ENCODE results near the gene CNOT4. TPM values are rescaled to one million over a fixed set of nuclear protein-coding genes. Genes with fewer than 3 reads are reported as not detected.
"Not testable (repeated sequence)": the region's sequence is repeated elsewhere in the genome, so short reads cannot be mapped to it uniquely, and the experiment has no call there.

The CNOT4 gene
- total RNA-seq, 4 donors from 2014 or later = 25.6 to 36.8 (median 29.3) TPM

GRCh38 chr7:135448753-135449152, 61.1 kb downstream of the CNOT4 start:
- WGBS, 2 donors = 87 to 89% methylated on average over 1 of the region's 1 CpG
- Histone ChIP-seq H3K36me3 (no peaks in the 10 kb centered on the region), H3K27ac (no peak overlapping the region), H3K4me3 (replicated peaks in 1 of 3) (no peak overlapping the region), H3K9me3 (no peaks in the 10 kb centered on the region), H3K4me1 (peaks cover 11 to 13% of the 10 kb centered on the region in 2 donors), H3K27me3 (no peaks in the 10 kb centered on the region)
- DNase-seq = no peak
- no peak for TF ChIP-seq POLR2A (IDR thresholded peaks at IDR 0.05)
- TF ChIP-seq CTCF (IDR thresholded peaks at IDR 0.05) = no peak
- intact Hi-C loops (cut with DNase I) = no loop called here

DNA sequence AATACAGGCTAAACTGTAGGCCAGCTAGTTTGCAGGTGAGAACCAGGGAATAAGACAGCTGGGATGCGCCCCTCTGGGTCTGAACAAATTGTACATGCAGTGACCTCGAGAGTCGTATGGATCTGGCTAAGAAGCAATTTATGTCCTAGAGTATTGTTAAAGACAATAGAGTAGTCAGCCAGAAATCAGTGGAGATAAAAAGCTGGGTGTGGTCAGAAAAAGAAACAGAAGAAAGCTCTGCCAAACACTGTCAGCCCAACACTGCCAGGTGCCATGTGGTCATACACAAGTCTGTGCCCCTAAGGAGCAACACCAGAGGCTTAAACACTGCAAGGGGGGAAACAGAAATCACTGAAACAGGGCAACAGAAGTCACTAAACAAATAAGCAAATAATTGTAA, 62.2 kb downstream of the CNOT4 start:
- no peaks in the 10 kb centered on the region for H3K9me3 ChIP-seq
- no peak overlapping the region for H3K4me3 ChIP-seq (replicated peaks in 1 of 3)
- no peak for TF ChIP-seq POLR2A (IDR thresholded peaks at IDR 0.05)
- no peak for TF ChIP-seq CTCF (IDR thresholded peaks at IDR 0.05)
- intact Hi-C loops (cut with DNase I) = no loop called here
- no peak for DNase-seq
- WGBS, 2 donors = 65 to 75% methylated on average over 3 of the region's 3 CpGs
- no peaks in the 10 kb centered on the region for H3K27me3 ChIP-seq
- peak overlapping the region in 1 of 3 donors; percentile 32 for H3K27ac ChIP-seq
- no peaks in the 10 kb centered on the region for H3K36me3 ChIP-seq
- H3K4me1 ChIP-seq = peaks cover 11 to 13% of the 10 kb centered on the region in 2 donors

DNA sequence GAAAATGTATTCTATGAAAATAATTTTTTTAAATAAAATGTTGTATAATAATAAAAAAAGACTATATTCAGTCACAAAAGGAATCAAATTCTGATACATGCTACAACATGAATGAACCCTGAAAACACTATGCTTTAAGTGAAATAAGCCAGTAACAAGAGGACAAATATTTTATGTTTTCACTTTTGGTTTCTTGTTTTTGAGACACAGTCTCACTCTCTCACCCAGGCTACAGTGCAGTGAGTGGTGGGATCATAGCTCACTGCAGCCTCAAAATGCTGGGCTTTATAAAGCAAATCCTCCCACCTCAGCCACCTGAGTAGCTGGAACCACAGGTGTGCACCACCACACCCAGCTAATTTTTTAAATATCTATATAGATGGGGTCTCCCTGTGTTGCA, 64.2 kb downstream of the CNOT4 start:
- Histone ChIP-seq H3K4me1 (peaks cover 11 to 13% of the 10 kb centered on the region in 2 donors), H3K36me3 (no peaks in the 10 kb centered on the region), H3K9me3 (no peaks in the 10 kb centered on the region), H3K27me3 (no peaks in the 10 kb centered on the region), H3K4me3 (replicated peaks in 1 of 3) (no peak overlapping the region), H3K27ac (no peak overlapping the region)
- TF ChIP-seq POLR2A (IDR thresholded peaks at IDR 0.05) (no peak), CTCF (IDR thresholded peaks at IDR 0.05) (no peak)
- intact Hi-C loops (cut with DNase I) = no loop called here
- no peak for DNase-seq

GRCh38 chr7:135445266-135445665, 64.6 kb downstream of the CNOT4 start:
- 93% methylated on average over 2 of the region's 2 CpGs for WGBS, 2 donors
- H3K9me3 ChIP-seq; H3K4me3 ChIP-seq (replicated peaks in 1 of 3); intact Hi-C loops (cut with DNase I); H3K27ac ChIP-seq; H3K36me3 ChIP-seq; H3K27me3 ChIP-seq; DNase-seq: not testable (repeated sequence)
- H3K4me1 ChIP-seq = peaks cover 11 to 13% of the 10 kb centered on the region in 2 donors

DNA sequence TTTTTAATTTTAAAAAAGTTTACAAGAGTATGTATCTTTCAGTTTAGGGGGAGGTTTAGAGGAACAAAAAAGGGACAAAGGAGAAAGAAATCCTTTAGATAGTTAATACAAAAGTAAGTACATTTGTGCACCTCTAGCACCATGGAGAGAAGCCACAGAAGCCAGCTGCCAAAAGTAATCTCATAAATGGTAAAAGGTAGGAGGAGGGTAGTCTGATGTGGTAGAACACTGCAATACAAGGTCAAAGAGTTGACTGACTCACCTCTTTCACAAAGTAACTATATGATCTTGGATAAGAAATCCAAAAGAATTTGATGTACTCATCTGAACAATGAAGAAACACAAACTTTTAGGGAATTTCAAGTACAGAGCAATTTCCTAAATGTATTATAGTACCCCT, 68.1 kb downstream of the CNOT4 start:
- Histone ChIP-seq H3K27me3 (no peaks in the 10 kb centered on the region), H3K4me1 (no peaks in the 10 kb centered on the region), H3K27ac (no peak overlapping the region), H3K36me3 (no peaks in the 10 kb centered on the region), H3K9me3 (no peaks in the 10 kb centered on the region), H3K4me3 (replicated peaks in 1 of 3) (no peak overlapping the region)
- intact Hi-C loops (cut with DNase I) = no loop called here
- no peak for TF ChIP-seq POLR2A (IDR thresholded peaks at IDR 0.05)
- no peak for TF ChIP-seq CTCF (IDR thresholded peaks at IDR 0.05)
- DNase-seq = no peak

DNA sequence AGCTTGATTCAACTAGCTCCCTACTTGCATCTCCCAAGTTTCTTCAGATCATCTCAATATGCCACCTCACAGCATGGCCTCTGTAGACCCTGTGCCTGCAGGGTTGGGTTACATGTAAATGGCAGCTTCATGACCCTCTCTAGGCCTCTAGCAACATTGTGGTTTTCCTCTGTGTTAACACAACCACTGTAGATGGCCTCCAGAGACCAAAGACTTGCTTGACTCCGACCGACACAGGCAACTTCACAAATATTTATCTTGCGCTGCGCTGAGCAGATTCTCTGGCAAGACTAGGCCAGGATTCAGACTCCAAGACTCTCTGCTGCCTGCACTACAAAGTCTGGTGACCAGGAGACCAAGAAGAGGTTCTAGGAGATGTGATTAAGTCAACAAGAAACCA, 75.9 kb downstream of the CNOT4 start:
- DNase-seq = no peak
- intact Hi-C loops (cut with DNase I) = no loop called here
- H3K36me3 ChIP-seq = peaks cover 0 to 6% of the 10 kb centered on the region in 2 donors
- no peak overlapping the region for H3K4me3 ChIP-seq (replicated peaks in 1 of 3)
- H3K27ac ChIP-seq = no peak overlapping the region
- no peaks in the 10 kb centered on the region for H3K9me3 ChIP-seq
- H3K27me3 ChIP-seq = no peaks in the 10 kb centered on the region
- H3K4me1 ChIP-seq = no peaks in the 10 kb centered on the region
- TF ChIP-seq CTCF (IDR thresholded peaks at IDR 0.05) (no peak), POLR2A (IDR thresholded peaks at IDR 0.05) (no peak)
- 96% methylated on average over 4 of the region's 4 CpGs for WGBS, 2 donors
